Spinal cord (tissue), 10 donors: Measurements from ENCODE around the gene ADIPOR2. TPM values are rescaled to one million over a fixed set of nuclear protein-coding genes. Genes with fewer than 3 reads are reported as not detected.

ENCODE experiments used
- DNase-seq, 6 donors: peaks; one replicate each; pipeline versions ENCODE4 v3.0.0 to v3.0.0-alpha.2; 2013 to 2015; ENCODE audit warnings: low spot score in 6 of 6, low read depth in 4 of 6
- H3K27ac ChIP-seq: one replicate; pipeline ENCODE4 v1.5.1; 2013; ENCODE audit warnings: low read depth, low read length, control low read depth
- H3K27me3 ChIP-seq: one replicate; pipeline ENCODE4 v1.6.1; 2013; ENCODE audit warnings: low read length; ENCODE audit not compliant: control insufficient read depth, insufficient read depth
- H3K36me3 ChIP-seq: one replicate; pipeline ENCODE4 v1.6.1; 2013; ENCODE audit warnings: low read length; ENCODE audit not compliant: control insufficient read depth, insufficient read depth
- H3K4me1 ChIP-seq: one replicate; pipeline ENCODE4 v1.6.1; 2013; ENCODE audit warnings: low read length; ENCODE audit not compliant: control insufficient read depth, insufficient read depth
- H3K4me3 ChIP-seq: one replicate; pipeline ENCODE4 v1.5.1; 2013; ENCODE audit warnings: low read depth, low read length, control low read depth
- H3K9me3 ChIP-seq: one replicate; pipeline ENCODE4 v1.6.1; 2013; ENCODE audit warnings: low read length; ENCODE audit not compliant: control insufficient read depth, insufficient read depth
- WGBS: methylation state at CpG from one replicate; pipeline ENCODE4 v1.1.5; 2013; ENCODE audit warnings: missing lambda C conversion rate; ENCODE audit not compliant: insufficient coverage; 5-methylcytosine and 5-hydroxymethylcytosine counted together
- polyA plus RNA-seq, 2 donors: library from polyadenylated mRNA; unstranded; fragments of 120-200 nt; gene quantifications; one replicate each; pipeline ENCODE4 v1.2.1, GENCODE V29; 2013; ENCODE audit not compliant: insufficient read length in 2 of 2
- total RNA-seq, 2 donors: library from RNA; depleted of rRNA in 1 of 2; stranded (reverse); fragments of 120-200 nt in 1 of 2; fragments of >200 nt in 1 of 2; gene quantifications; one replicate each; pipeline versions ENCODE4 v1.2.3 to v1.2.4, GENCODE V29; 2013 to 2014
- donor health status: healthy.

ADIPOR2 gene
- total and polyA plus RNA-seq, 4 donors = 40.7 to 49.3 (median 42.3) TPM

- no peaks in the 10 kb centered on the region for H3K9me3 ChIP-seq
- H3K4me1 ChIP-seq = peaks cover 53% of the 10 kb centered on the region
- DNase-seq = peak in 1 of 6 donors; percentile 68
- 22% methylated on average over 30 of the region's 34 CpGs for WGBS
- H3K27ac ChIP-seq = no peak overlapping the region
- H3K27me3 ChIP-seq = peaks cover 14% of the 10 kb centered on the region
- H3K36me3 ChIP-seq = peaks cover 56% of the 10 kb centered on the region
- no peak overlapping the region for H3K4me3 ChIP-seq
Observed at GRCh38 chr12:1830981-1831963, 140.4 kb downstream of the ADIPOR2 start.

DNA sequence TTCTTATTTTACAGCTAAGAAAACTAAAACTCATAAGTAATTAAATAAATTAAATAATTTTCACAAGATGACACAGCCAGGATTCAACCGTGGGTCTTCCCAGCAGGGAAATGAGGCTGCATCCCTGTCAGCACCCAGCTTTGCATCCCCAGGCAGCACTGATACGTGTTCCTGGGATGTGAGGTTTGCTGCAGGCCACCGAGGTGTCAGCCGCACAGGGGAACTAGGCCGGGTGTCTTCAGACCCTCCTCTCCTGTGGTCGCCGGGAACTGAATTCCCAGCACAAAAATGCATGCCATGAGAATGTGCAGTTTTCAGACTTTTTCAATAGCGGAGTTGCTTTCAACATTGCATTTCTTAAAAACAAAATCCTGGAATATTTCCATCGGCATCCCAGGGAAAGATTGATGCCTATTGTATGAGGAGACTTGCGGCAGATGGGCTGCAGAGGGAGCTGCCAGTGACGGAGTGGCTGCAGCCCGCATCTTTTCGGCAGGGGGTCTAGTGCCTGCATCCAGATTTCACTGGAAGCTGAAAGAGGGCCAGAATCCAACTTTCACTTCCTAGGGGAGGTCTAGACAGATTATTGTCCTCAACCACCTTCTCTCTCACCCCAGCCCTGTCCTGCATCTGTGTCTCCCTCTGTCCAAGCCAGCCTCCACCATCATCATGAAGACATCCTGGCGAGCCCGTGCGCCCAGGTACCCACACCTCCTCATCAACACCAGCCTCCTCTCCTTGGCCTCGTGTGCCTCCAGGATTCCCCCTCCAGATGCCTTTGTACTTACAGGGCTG, 142.1 kb downstream of the ADIPOR2 start:
- H3K9me3 ChIP-seq = no peaks in the 10 kb centered on the region
- H3K4me1 ChIP-seq = peaks cover 61% of the 10 kb centered on the region
- no peak overlapping the region for H3K4me3 ChIP-seq
- peaks cover 39% of the 10 kb centered on the region for H3K36me3 ChIP-seq
- WGBS = 44% methylated on average over 14 of the region's 17 CpGs
- peak in 2 of 6 donors; percentile 83 to 88 for DNase-seq
- H3K27ac ChIP-seq = no peak overlapping the region
- peaks cover 14% of the 10 kb centered on the region for H3K27me3 ChIP-seq

DNA sequence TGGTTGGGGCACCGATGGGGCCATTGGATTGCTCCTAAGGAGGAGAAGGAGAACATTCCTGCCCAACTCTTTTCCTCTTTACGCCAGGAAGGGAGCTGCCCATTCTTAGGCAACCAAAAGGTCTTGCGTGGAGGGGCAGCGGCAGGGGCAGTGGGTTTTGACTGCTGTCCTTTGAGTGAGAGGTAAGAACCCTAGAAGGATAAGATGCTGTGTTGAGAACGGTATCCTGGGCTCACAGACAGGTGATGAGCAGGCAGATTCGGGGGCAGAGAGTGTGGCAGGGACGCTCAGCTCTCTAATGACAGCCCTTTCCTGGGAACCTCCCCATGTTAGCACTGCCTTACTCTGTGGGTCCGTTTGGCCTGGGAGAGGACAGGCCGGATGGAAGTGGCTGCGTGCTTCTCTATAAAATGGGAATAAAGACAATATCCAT, 142.7 kb downstream of the ADIPOR2 start:
- DNase-seq = no peak
- peaks cover 67% of the 10 kb centered on the region for H3K4me1 ChIP-seq
- 91% methylated on average over 8 of the region's 10 CpGs for WGBS
- H3K36me3 ChIP-seq = peaks cover 32% of the 10 kb centered on the region
- H3K9me3 ChIP-seq = no peaks in the 10 kb centered on the region
- peaks cover 14% of the 10 kb centered on the region for H3K27me3 ChIP-seq
- no peak overlapping the region for H3K4me3 ChIP-seq
- no peak overlapping the region for H3K27ac ChIP-seq

DNA sequence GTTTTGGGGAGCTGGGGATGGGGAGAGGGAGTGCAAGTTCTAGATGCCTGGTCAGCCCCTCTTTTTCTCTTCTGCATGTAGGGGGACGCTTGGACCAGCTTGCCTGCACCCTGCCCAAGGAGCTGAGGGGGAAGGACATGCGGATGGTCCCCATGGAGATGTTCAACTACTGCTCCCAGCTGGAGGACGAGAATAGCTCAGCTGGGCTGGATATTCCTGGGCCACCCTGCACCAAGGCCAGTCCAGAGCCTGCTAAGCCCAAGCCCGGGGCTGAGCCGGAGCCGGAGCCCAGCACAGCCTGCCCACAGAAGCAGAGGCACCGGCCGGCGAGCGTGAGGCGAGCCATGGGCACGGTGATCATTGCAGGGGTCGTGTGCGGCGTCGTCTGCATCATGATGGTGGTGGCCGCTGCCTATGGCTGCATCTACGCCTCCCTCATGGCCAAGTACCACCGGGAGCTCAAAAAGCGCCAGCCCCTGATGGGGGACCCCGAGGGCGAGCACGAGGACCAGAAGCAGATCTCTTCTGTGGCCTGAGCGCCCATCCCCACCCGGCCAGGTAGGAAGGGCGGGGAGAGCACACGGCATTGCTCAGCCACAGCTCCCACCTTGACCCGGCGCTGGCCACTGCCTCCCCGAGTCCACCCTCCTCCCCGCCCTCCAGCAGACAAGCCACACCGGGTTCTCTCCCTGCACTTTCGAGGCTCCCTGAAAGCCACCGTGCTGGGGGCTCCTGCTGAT, 143.5 kb downstream of the ADIPOR2 start:
- Histone ChIP-seq H3K4me3 (no peak overlapping the region), H3K36me3 (peaks cover 27% of the 10 kb centered on the region), H3K9me3 (no peaks in the 10 kb centered on the region), H3K27me3 (peaks cover 11% of the 10 kb centered on the region), H3K4me1 (peaks cover 67% of the 10 kb centered on the region), H3K27ac (no peak overlapping the region)
- DNase-seq = no peak
- WGBS = 90% methylated on average over 30 of the region's 34 CpGs

DNA sequence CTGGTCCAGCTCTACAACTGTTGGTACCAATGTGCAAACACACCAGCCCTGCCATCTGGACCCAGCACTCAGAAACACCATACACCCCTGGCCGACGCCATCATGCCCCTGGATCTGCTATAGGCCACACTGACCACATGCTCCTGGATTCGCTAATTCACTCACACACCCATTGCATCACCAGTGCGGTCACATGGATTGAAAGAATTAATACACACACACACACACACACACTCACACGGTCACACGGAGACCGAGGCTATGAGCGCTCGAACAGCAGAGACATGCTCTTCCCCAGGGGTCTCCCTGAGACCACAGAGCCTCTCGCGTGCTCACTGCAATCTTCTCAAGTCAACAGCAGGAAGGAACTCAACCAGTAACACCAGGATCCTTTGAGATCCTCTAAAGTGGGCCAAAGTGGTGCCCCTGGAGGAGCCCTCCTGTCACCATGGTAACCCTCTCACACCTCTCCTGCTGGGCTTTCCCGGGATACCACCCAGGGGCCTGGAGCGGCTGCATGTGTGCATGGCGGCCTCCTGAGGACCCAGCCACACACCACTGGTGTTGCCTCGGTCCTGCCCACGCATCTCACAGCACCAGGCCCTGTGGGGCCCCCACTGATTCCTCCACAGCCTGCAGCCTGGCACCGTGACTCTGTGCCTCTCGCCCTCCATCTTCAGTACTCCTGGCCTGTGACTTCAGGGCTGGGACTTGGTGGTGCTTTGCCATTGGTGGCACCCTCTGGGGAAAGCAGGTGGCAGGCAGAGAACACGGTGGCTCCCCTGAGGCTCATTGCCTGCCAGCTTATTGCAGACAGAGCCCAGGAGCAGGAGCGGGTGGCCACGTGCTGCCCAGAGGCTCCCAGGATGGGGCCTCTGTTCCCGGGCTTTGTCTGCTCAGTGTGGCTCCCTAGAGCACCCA, 144.6 kb downstream of the ADIPOR2 start:
- peaks cover 10% of the 10 kb centered on the region for H3K27me3 ChIP-seq
- H3K9me3 ChIP-seq = no peaks in the 10 kb centered on the region
- 65% methylated on average over 22 of the region's 22 CpGs for WGBS
- H3K4me3 ChIP-seq = no peak overlapping the region
- H3K36me3 ChIP-seq = peaks cover 27% of the 10 kb centered on the region
- peak in 1 of 6 donors; percentile 34 for DNase-seq
- peaks cover 70% of the 10 kb centered on the region for H3K4me1 ChIP-seq
- H3K27ac ChIP-seq = no peak overlapping the region

DNA sequence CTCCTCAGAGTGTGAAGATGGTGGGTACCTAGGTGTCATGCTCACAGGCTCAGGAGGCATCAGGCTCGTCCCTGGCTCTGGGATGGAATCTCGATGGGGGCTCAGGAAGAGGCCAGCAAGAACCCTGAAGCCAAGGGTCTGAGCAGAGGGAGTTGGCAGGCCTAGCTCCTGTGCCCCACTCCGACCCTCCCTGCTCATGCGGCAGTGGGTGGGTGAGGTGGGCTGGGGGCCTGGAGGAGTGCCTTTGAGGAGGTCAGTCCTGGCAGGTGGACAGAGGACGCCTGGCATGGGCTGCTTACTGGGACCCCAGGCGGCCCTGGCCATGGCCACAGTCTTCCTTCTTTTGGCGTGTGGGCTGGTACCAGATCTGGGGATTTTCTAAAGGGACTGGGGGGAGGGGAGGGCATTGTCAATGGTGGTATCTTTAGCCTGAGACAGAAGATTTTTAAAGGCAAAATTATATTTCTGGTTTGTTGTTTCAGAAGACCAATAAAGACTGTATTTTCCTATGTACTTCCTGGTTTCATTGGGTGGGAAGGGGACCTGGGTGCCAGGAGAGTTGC, 145.5 kb downstream of the ADIPOR2 start:
- H3K9me3 ChIP-seq = no peaks in the 10 kb centered on the region
- peaks cover 65% of the 10 kb centered on the region for H3K4me1 ChIP-seq
- peaks cover 21% of the 10 kb centered on the region for H3K36me3 ChIP-seq
- H3K27ac ChIP-seq = no peak overlapping the region
- peaks cover 3% of the 10 kb centered on the region for H3K27me3 ChIP-seq
- H3K4me3 ChIP-seq = no peak overlapping the region
- 78% methylated on average over 6 of the region's 7 CpGs for WGBS
- DNase-seq = no peak

- peaks cover 63% of the 10 kb centered on the region for H3K4me1 ChIP-seq
- peak in 2 of 6 donors; percentile 69 to 78 for DNase-seq
- peaks cover 1% of the 10 kb centered on the region for H3K27me3 ChIP-seq
- no peaks in the 10 kb centered on the region for H3K9me3 ChIP-seq
- H3K36me3 ChIP-seq = peaks cover 19% of the 10 kb centered on the region
- H3K4me3 ChIP-seq = no peak overlapping the region
- 38% methylated on average over 18 of the region's 22 CpGs for WGBS
- H3K27ac ChIP-seq = no peak overlapping the region
Observed at GRCh38 chr12:1836854-1837421, 146.1 kb downstream of the ADIPOR2 start.

- peak overlapping the region; percentile 52 for H3K27ac ChIP-seq
Observed at GRCh38 chr12:1837541-1838204, 146.8 kb downstream of the ADIPOR2 start.

More at GRCh38 chr12:1837541-1838204, 146.8 kb downstream of the ADIPOR2 start:
- no peak overlapping the region for H3K4me3 ChIP-seq
- no peaks in the 10 kb centered on the region for H3K27me3 ChIP-seq
- H3K4me1 ChIP-seq = peaks cover 62% of the 10 kb centered on the region
- WGBS = 45% methylated on average over 9 of the region's 12 CpGs
- DNase-seq = no peak
- no peaks in the 10 kb centered on the region for H3K9me3 ChIP-seq
- peaks cover 19% of the 10 kb centered on the region for H3K36me3 ChIP-seq
